Measurements from ENCODE around the gene ZFPM1. TPM values are rescaled to one million over a fixed set of nuclear protein-coding genes. Genes with fewer than 3 reads are reported as not detected.

Gene ZFPM1
- total RNA-seq = 10 to 100 TPM; 14.2 to 20.4 (median 19.3) TPM
- polyA plus RNA-seq = 10 to 100 TPM in 1 of 2 donors, 1 to 10 TPM in 1; 3.6 to 22.5 TPM

DNA sequence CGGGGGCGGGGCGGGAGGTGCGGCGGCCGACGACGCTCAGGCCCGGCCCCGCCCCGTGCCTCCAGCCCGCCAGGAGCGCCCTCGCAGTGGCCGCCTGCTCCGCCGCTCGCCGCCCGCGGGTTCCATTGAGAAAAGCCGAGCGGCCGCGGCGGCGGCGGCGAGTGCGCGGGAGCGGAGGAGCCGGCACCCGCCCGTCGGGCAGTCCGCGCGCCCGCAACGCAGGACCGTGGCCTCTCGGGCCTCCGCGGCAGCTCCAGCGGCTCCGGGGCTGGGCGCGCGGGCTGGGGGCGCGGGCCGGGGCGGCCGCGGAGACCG is at the start of gene ZFPM1:
ZFPM1 (plus strand) TSS at position 64 of the 315 bp plus-strand sequence. CDS start 359 bp downstream, outside the sequence.
- Histone ChIP-seq H3K9me3 (no peaks in the 10 kb centered on the region), H3K27ac (peak within 1 kb of the TSS; percentile 49 to 81 (median 68)), H3K27me3 (no peaks in the 10 kb centered on the region), H3K4me1 (peaks cover 0 to 20% (median 8%) of the 10 kb centered on the region in 3 donors), H3K4me3 (peak within 1 kb of the TSS; percentile 46 to 79 (median 66)), H3K36me3 (no peaks in the 10 kb centered on the region)
- FAIRE-seq (no peak), ATAC-seq (no peak), DNase-seq (no peak)
- intact Hi-C loops (cut with DNase I) = no loop called here
- TF ChIP-seq, protein P1, sequence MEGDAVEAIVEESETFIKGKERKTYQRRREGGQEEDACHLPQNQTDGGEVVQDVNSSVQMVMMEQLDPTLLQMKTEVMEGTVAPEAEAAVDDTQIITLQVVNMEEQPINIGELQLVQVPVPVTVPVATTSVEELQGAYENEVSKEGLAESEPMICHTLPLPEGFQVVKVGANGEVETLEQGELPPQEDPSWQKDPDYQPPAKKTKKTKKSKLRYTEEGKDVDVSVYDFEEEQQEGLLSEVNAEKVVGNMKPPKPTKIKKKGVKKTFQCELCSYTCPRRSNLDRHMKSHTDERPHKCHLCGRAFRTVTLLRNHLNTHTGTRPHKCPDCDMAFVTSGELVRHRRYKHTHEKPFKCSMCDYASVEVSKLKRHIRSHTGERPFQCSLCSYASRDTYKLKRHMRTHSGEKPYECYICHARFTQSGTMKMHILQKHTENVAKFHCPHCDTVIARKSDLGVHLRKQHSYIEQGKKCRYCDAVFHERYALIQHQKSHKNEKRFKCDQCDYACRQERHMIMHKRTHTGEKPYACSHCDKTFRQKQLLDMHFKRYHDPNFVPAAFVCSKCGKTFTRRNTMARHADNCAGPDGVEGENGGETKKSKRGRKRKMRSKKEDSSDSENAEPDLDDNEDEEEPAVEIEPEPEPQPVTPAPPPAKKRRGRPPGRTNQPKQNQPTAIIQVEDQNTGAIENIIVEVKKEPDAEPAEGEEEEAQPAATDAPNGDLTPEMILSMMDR (IDR thresholded peaks at IDR 0.05) = no peak
- WGBS, 2 donors = 0 to 1% methylated on average over 3 to 57 of the region's 57 CpGs

DNA sequence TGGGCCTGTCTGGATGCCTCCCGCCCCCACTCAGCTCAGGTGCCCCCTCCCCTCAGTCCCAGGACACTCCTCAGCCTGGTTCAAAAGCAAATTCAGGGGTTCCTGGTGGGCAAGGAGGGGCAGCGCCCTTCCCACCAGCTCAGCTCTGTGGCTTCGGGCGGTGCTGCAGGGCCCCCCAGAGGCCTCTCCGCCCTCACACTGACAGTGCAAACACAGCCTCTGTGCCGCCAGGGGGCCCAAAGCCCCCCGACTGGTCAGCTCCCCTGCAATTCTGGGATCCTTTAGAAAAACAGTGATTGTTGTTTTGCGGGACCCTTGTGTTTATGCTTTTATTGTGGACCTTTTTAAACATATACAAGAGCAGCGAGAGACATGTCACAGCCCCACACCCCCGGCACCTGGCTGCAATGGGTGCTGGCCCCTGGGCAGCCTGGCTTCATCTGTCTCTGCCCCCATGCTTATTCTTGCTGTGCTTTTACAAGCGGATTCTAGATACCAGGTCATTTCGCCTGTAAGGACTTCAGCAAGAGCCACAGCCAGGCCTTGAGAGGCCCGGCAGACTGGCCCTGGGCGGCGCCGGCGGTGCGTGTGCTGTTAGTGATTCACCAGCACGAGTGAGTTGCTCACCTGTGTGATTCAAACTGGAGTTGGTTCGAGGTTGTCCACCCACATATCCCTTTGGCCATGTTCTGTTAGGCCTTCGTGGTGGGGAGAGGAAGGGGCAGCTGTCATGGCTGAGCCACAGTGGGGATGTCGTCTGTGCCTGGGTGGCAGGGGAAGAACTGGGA is 49.1 kb upstream of the ZFPM1 start:
- Histone ChIP-seq H3K4me1 (no peaks in the 10 kb centered on the region), H3K4me3 (no peak overlapping the region), H3K36me3 (no peaks in the 10 kb centered on the region), H3K9me3 (no peaks in the 10 kb centered on the region), H3K27ac (no peak overlapping the region), H3K27me3 (peaks cover 0 to 2% (median 0%) of the 10 kb centered on the region in 4 donors)
- DNase-seq = no peak
- 68 to 71% methylated on average over 22 of the region's 22 CpGs for WGBS, 2 donors
- no peak for FAIRE-seq
- intact Hi-C loops (cut with DNase I) = loop anchor here in 1 of 3 donors (10.0 kb wide), 1 partner anchor 209 kb away; no protein-coding TSS in a partner anchor
- TF ChIP-seq, protein P1 (IDR thresholded peaks at IDR 0.05) = no peak
- ATAC-seq = no peak

DNA sequence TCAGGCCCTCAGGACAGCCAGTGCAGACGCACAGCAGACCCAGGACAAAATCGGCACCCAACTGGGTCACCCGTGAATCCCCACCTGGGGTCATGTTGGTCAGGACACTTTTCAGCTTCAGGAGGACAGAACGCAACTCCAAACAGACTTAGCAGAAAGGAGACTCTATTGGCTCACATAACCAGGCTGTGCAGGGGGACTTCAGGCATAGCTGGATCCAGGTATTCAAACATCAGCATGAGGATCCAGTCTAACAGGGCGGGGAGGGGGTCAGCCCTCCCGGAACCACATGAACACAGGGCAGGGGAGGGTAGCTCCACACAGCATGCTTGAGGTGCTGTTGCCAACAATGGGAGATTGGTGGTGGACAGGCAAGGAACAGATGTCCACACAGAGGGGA is 48.3 kb upstream of the ZFPM1 start:
- TF ChIP-seq, protein P1 (IDR thresholded peaks at IDR 0.05) = no peak
- ATAC-seq (no peak), DNase-seq (no peak), FAIRE-seq (no peak)
- H3K4me3 ChIP-seq = no peak overlapping the region
- 73 to 79% methylated on average over 6 of the region's 6 CpGs for WGBS, 2 donors
- no peaks in the 10 kb centered on the region for H3K9me3 ChIP-seq
- H3K4me1 ChIP-seq = no peaks in the 10 kb centered on the region
- no peak overlapping the region for H3K27ac ChIP-seq
- peaks cover 0 to 2% (median 0%) of the 10 kb centered on the region in 4 donors for H3K27me3 ChIP-seq
- H3K36me3 ChIP-seq = no peaks in the 10 kb centered on the region
- intact Hi-C loops (cut with DNase I) = loop anchor here in 1 of 3 donors (10.0 kb wide), 1 partner anchor 210 kb away; no protein-coding TSS in a partner anchor

DNA sequence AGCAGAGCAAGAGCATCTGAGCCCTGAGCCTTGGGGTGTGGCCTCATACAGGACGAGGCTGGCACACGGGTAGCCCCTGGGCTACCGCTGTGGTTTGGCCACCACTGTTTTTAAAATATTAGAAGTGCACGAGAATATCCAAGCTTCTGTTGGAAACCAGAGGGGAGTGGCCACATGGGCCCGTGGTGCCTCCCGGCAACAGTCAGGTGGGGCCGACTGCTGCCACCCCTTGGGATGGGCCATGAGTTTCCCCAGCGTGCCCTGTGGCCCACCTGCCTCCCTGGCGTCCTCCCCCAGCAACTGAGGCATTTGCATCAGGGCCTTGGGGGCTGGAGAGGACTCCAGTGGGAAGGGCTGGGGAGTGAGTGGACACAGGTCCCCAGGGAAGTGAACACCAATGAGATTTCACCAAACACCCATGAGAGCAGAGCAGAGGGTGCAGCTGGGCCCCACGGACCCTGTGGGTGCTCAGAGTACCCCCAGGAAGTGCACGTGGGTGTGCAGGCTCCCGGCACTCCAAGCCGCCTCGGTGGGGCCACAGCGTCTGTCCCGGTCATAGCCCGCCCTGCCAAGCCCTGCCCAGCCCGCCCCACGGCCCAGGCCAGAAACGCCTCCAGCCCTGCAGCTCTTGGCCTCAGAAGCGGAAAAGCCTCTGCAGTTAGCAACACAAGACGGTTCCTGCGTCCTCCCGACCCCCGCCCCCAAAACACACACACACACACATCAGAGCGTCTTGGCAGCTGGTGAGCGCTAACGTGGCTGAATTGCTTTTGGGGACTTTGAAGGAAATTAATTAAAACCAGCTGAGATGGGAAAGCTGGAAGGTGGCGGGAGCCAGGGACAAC is 47.6 kb upstream of the ZFPM1 start:
- TF ChIP-seq, protein P1 (IDR thresholded peaks at IDR 0.05) = no peak
- H3K36me3 ChIP-seq = no peaks in the 10 kb centered on the region
- 56 to 62% methylated on average over 28 to 29 of the region's 29 CpGs for WGBS, 2 donors
- FAIRE-seq = no peak
- H3K4me1 ChIP-seq = no peaks in the 10 kb centered on the region
- H3K4me3 ChIP-seq = no peak overlapping the region
- DNase-seq = no peak
- no peaks in the 10 kb centered on the region for H3K9me3 ChIP-seq
- peak in 2 of 4 donors; percentile 36 to 49 for ATAC-seq
- no peak overlapping the region for H3K27ac ChIP-seq
- peaks cover 0 to 2% (median 0%) of the 10 kb centered on the region in 4 donors for H3K27me3 ChIP-seq
- intact Hi-C loops (cut with DNase I) = loop anchor here in 1 of 3 donors (10.0 kb wide), 1 partner anchor 211 kb away; no protein-coding TSS in a partner anchor
